Gastrocnemius medialis (tissue), 4 donors: Measurements from ENCODE around the gene DCDC2C. TPM values are rescaled to one million over a fixed set of nuclear protein-coding genes. Genes with fewer than 3 reads are reported as not detected.

ENCODE experiments used
- ATAC-seq, 2 donors: fragments of 150-250 bp; one replicate each; pipeline ENCODE4 v1.9.1; 2016
- DNase-seq, 2 donors: peaks; one replicate each; pipeline ENCODE4 v3.0.0-alpha.2; 2019
- H3K27ac ChIP-seq, 4 donors: fragments of 200-600 bp; sonication (generic); 1 replicate in 1 of 4; 2 replicates in 3 of 4; pipeline ENCODE4 v1.5.1; 2016 to 2018; ENCODE audit warnings: mild to moderate bottlenecking in 2 of 4, moderate library complexity in 1 of 4
- H3K27me3 ChIP-seq, 3 donors: fragments of 200-600 bp; sonication (generic) in 2 of 3; 1 replicate in 1 of 3; 2 replicates in 2 of 3; pipeline versions ENCODE4 v1.5.1 to v1.6.0; 2016 to 2019; ENCODE audit warnings: mild to moderate bottlenecking in 1 of 3, moderate library complexity in 1 of 3
- H3K36me3 ChIP-seq, 2 donors: fragments of 200-600 bp; sonication (generic) in 1 of 2; one replicate each; pipeline ENCODE4 v1.5.1; 2017 to 2018
- H3K4me1 ChIP-seq, 2 donors: fragments of 200-600 bp; sonication (generic) in 1 of 2; one replicate each; pipeline ENCODE4 v1.5.1; 2016 to 2017; ENCODE audit warnings: mild to moderate bottlenecking in 2 of 2
- H3K4me3 ChIP-seq, 4 donors: fragments of 200-600 bp; sonication (generic) in 3 of 4; 1 replicate in 1 of 4; 2 replicates in 3 of 4; pipeline ENCODE4 v1.5.1; 2016 to 2019; ENCODE audit warnings: mild to moderate bottlenecking in 2 of 4
- H3K9me3 ChIP-seq, 3 donors: fragments of 200-600 bp; sonication (generic) in 2 of 3; 1 replicate in 1 of 3; 2 replicates in 2 of 3; pipeline ENCODE4 v1.5.1; 2016 to 2019
- CTCF ChIP-seq, 5 experiments: fragments of 450-650 bp in 3 of 5; fragments of 200-600 bp in 2 of 5; sonication (generic) in 2 of 5; IDR thresholded peaks in 4 of 5; conservative IDR thresholded peaks in 1 of 5; 1 replicate in 4 of 5; 2 replicates in 1 of 5; pipeline ENCODE4 v1.5.1; 2016 to 2019; ENCODE audit warnings: antibody characterized with exemption in 5 of 5, mild to moderate bottlenecking in 3 of 5, moderate library complexity in 3 of 5
- POLR2A ChIP-seq, 2 donors: fragments of 450-650 bp; IDR thresholded peaks; one replicate each; pipeline ENCODE4 v1.6.1; 2017; ENCODE audit warnings: antibody characterized with exemption in 2 of 2, mild to moderate bottlenecking in 2 of 2, moderate library complexity in 2 of 2
- in situ Hi-C, 4 donors: fragments of 200-750 bp; cut with MboI; loops; one replicate each; pipeline versions ENCODE4 v1.15.0 to v1.8.0; 2017; ENCODE audit warnings: low sequenced_read_pairs in 4 of 4
- intact Hi-C: fragments of 100-400 bp; cut with DNase I; formaldehyde crosslinking; loops from one replicate; pipeline ENCODE4 v1.15.1; 2023; ENCODE audit warnings: low total_unique reads
- total RNA-seq, 4 donors: library from RNA; depleted of rRNA; stranded (reverse); fragments of >200 nt; gene quantifications; one replicate each; pipeline versions ENCODE4 v1.1.0 to v1.2.3, GENCODE V29; 2016

Gene DCDC2C
- total RNA-seq, 4 donors from 2014 or later, result not detected

GRCh38 chr2:3677436-3677835 is 25.9 kb upstream of the DCDC2C start:
- intact Hi-C loops, result no loop called here
- TF ChIP-seq CTCF (IDR thresholded peaks at IDR 0.05 in 4 of 5, conservative IDR thresholded peaks at IDR 0.05 in 1 of 5), result no peak
- Histone ChIP-seq H3K9me3 (no peaks in the 10 kb centered on the region), H3K4me1 (no peaks in the 10 kb centered on the region), H3K27ac (no peak overlapping the region), H3K4me3 (no peak overlapping the region), H3K36me3 (no peaks in the 10 kb centered on the region), H3K27me3 (no peaks in the 10 kb centered on the region)
- DNase-seq (no peak), ATAC-seq (no peak)
- in situ Hi-C loops, result no loop called here

GRCh38 chr2:3678212-3678611 is 25.2 kb upstream of the DCDC2C start:
- H3K4me3 ChIP-seq, result no peak overlapping the region
- no peaks in the 10 kb centered on the region for H3K9me3 ChIP-seq
- DNase-seq, result no peak
- no peak for ATAC-seq
- in situ Hi-C loops, result no loop called here
- H3K27me3 ChIP-seq, result no peaks in the 10 kb centered on the region
- no peak overlapping the region for H3K27ac ChIP-seq
- H3K36me3 ChIP-seq, result no peaks in the 10 kb centered on the region
- H3K4me1 ChIP-seq, result no peaks in the 10 kb centered on the region
- TF ChIP-seq POLR2A (IDR thresholded peaks at IDR 0.05) (no peak), CTCF (IDR thresholded peaks at IDR 0.05 in 4 of 5, conservative IDR thresholded peaks at IDR 0.05 in 1 of 5) (no peak)
- intact Hi-C loops, result no loop called here

- intact Hi-C loops, result no loop called here
- Histone ChIP-seq H3K27ac (no peak overlapping the region), H3K27me3 (no peaks in the 10 kb centered on the region), H3K36me3 (no peaks in the 10 kb centered on the region), H3K4me3 (no peak overlapping the region), H3K4me1 (no peaks in the 10 kb centered on the region), H3K9me3 (no peaks in the 10 kb centered on the region)
- TF ChIP-seq POLR2A (IDR thresholded peaks at IDR 0.05), result no peak
- no peak for TF ChIP-seq CTCF (IDR thresholded peaks at IDR 0.05 in 4 of 5, conservative IDR thresholded peaks at IDR 0.05 in 1 of 5)
- in situ Hi-C loops, result no loop called here
- ATAC-seq (no peak), DNase-seq (no peak)
These were observed 24.2 kb upstream of the DCDC2C start for GRCh38 chr2:3679180-3679579.

- H3K4me3 ChIP-seq, result no peak overlapping the region
- in situ Hi-C loops (no loop called here), intact Hi-C loops (no loop called here)
- no peak for ATAC-seq
- H3K9me3 ChIP-seq, result no peaks in the 10 kb centered on the region
- no peaks in the 10 kb centered on the region for H3K27me3 ChIP-seq
- no peaks in the 10 kb centered on the region for H3K36me3 ChIP-seq
- TF ChIP-seq POLR2A (IDR thresholded peaks at IDR 0.05), result no peak
- no peak for TF ChIP-seq CTCF (IDR thresholded peaks at IDR 0.05 in 4 of 5, conservative IDR thresholded peaks at IDR 0.05 in 1 of 5)
- DNase-seq, result no peak
- H3K4me1 ChIP-seq, result no peaks in the 10 kb centered on the region
- no peak overlapping the region for H3K27ac ChIP-seq
These were observed 23.6 kb upstream of the DCDC2C start for GRCh38 chr2:3679616-3680393.
